ENCODE data around the gene TMOD1.

TMOD1 gene

GRCh38 chr9:97480749-97481148 is 20.7 kb upstream of the TMOD1 start:
- TF ChIP-seq ZC3H10 (CRISPR knock-in tag; IDR thresholded peaks at IDR 0.05) = no peak
- no peak for TF ChIP-seq ZFP30 (CRISPR knock-in tag; IDR thresholded peaks at IDR 0.05)
- no peak for TF ChIP-seq ZNF70 (CRISPR knock-in tag; IDR thresholded peaks at IDR 0.05)
- TF ChIP-seq ZFP3 (CRISPR knock-in tag; IDR thresholded peaks at IDR 0.05) = no peak
- TF ChIP-seq PATZ1 (CRISPR knock-in tag; IDR thresholded peaks at IDR 0.05; ENCODE audit: borderline replicate concordance) = no peak
- TF ChIP-seq POU6F1 (CRISPR knock-in tag; IDR thresholded peaks at IDR 0.05; ENCODE audit: borderline replicate concordance, low read depth) = no peak
- TF ChIP-seq SNAI2 (CRISPR knock-in tag; IDR thresholded peaks at IDR 0.05) = no peak
- no peak for TF ChIP-seq CSRNP3 (CRISPR knock-in tag; IDR thresholded peaks at IDR 0.05)
- no peak for TF ChIP-seq PPARA (CRISPR knock-in tag; IDR thresholded peaks at IDR 0.05; ENCODE audit: borderline replicate concordance)
- no peak for TF ChIP-seq OSR1 (CRISPR knock-in tag; IDR thresholded peaks at IDR 0.05)
- TF ChIP-seq RARB (CRISPR knock-in tag; IDR thresholded peaks at IDR 0.05) = no peak
- 0 out of 2 replicates have a peak, but pooled peaks have one; percentile 49 for TF ChIP-seq GLIS3 (CRISPR knock-in tag; IDR thresholded peaks at IDR 0.05)
- no peak for TF ChIP-seq ARNTL (CRISPR knock-in tag; IDR thresholded peaks at IDR 0.05; ENCODE audit: borderline replicate concordance, low read depth)
- TF ChIP-seq ESRRG (CRISPR knock-in tag; IDR thresholded peaks at IDR 0.05) = no peak
- TF ChIP-seq CSDC2 (CRISPR knock-in tag; IDR thresholded peaks at IDR 0.05) = no peak
- peak; percentile 90 for TF ChIP-seq ISL1 (CRISPR knock-in tag; IDR thresholded peaks at IDR 0.05)
- peak; percentile 94 for TF ChIP-seq TSHZ2 (CRISPR knock-in tag; IDR thresholded peaks at IDR 0.05)
- no peak for TF ChIP-seq ZNF8 (CRISPR knock-in tag; IDR thresholded peaks at IDR 0.05)
- TF ChIP-seq TOX (CRISPR knock-in tag; IDR thresholded peaks at IDR 0.05; ENCODE audit: borderline replicate concordance) = no peak
- TF ChIP-seq ZNF565 (CRISPR knock-in tag; conservative IDR thresholded peaks at IDR 0.05; ENCODE audit: low read depth) = no peak
- TF ChIP-seq TCF4 (CRISPR knock-in tag; IDR thresholded peaks at IDR 0.05; ENCODE audit: borderline replicate concordance) = peak; percentile 98
- TF ChIP-seq BACH2 (CRISPR knock-in tag; IDR thresholded peaks at IDR 0.05; ENCODE audit: borderline replicate concordance) = no peak
- TF ChIP-seq CREB5 (CRISPR knock-in tag; IDR thresholded peaks at IDR 0.05; ENCODE audit: low read depth) = 0 out of 2 replicates have a peak, but pooled peaks have one; percentile 32
- ATAC-seq = peak; percentile 86

- no peak for ATAC-seq
- TF ChIP-seq POU6F1 (CRISPR knock-in tag; IDR thresholded peaks at IDR 0.05; ENCODE audit: borderline replicate concordance, low read depth) = no peak
- TF ChIP-seq CSRNP3 (CRISPR knock-in tag; IDR thresholded peaks at IDR 0.05) = no peak
- no peak for TF ChIP-seq PATZ1 (CRISPR knock-in tag; IDR thresholded peaks at IDR 0.05; ENCODE audit: borderline replicate concordance)
- TF ChIP-seq ZNF565 (CRISPR knock-in tag; conservative IDR thresholded peaks at IDR 0.05; ENCODE audit: low read depth) = no peak
- no peak for TF ChIP-seq RARB (CRISPR knock-in tag; IDR thresholded peaks at IDR 0.05)
- no peak for TF ChIP-seq PPARA (CRISPR knock-in tag; IDR thresholded peaks at IDR 0.05; ENCODE audit: borderline replicate concordance)
- no peak for TF ChIP-seq ZC3H10 (CRISPR knock-in tag; IDR thresholded peaks at IDR 0.05)
- TF ChIP-seq SNAI2 (CRISPR knock-in tag; IDR thresholded peaks at IDR 0.05) = no peak
- TF ChIP-seq ZNF70 (CRISPR knock-in tag; IDR thresholded peaks at IDR 0.05) = no peak
- no peak for TF ChIP-seq TCF4 (CRISPR knock-in tag; IDR thresholded peaks at IDR 0.05; ENCODE audit: borderline replicate concordance)
- TF ChIP-seq ZFP3 (CRISPR knock-in tag; IDR thresholded peaks at IDR 0.05) = no peak
- no peak for TF ChIP-seq CSDC2 (CRISPR knock-in tag; IDR thresholded peaks at IDR 0.05)
- no peak for TF ChIP-seq TOX (CRISPR knock-in tag; IDR thresholded peaks at IDR 0.05; ENCODE audit: borderline replicate concordance)
- TF ChIP-seq ISL1 (CRISPR knock-in tag; IDR thresholded peaks at IDR 0.05) = no peak
- TF ChIP-seq ESRRG (CRISPR knock-in tag; IDR thresholded peaks at IDR 0.05) = no peak
Observed at GRCh38 chr9:97484134-97484533, 17.3 kb upstream of the TMOD1 start.

Measured in SK-N-SH treated with all-trans-retinoic acid at 6 μM for 48 hours (cell line).